Measurements from ENCODE around the gene SLX4. TPM values are rescaled to one million over a fixed set of nuclear protein-coding genes. Genes with fewer than 3 reads are reported as not detected.
A peak's percentile ranks its signal among the peaks of the same experiment; 100 is the strongest.

SLX4 gene
- total RNA-seq, 1 donor from 2014 or later = 13.0 TPM

GRCh38 chr16:3546986-3547682 lies 64.3 kb downstream of the SLX4 start:
- H3K4me3 Mint-ChIP-seq = no peak overlapping the region
- H3K9me3 Mint-ChIP-seq = no peaks in the 10 kb centered on the region
- ATAC-seq (ENCODE audit: low read depth) (no peak), DNase-seq (no peak)
- TF ChIP-seq CTCF (IDR thresholded peaks at IDR 0.05) = no peak
- intact Hi-C loops (cut with micrococcal nuclease) = loop anchor here (5.0 kb wide), 1 partner anchor 40 kb away; no protein-coding TSS in a partner anchor
- H3K36me3 Mint-ChIP-seq (ENCODE audit: low read depth) = peaks cover 58% of the 10 kb centered on the region
- H3K27me3 Mint-ChIP-seq = no peaks in the 10 kb centered on the region
- H3K4me1 Mint-ChIP-seq = peaks cover 43% of the 10 kb centered on the region
- CTCF ChIA-PET = no interaction called here
- POLR2A ChIA-PET = interaction anchor here (0.6 kb wide), 1 partner anchor 1269 kb away, joined by 4 read pairs; no protein-coding TSS in a partner anchor
- peak overlapping the region; percentile 20 for H3K27ac Mint-ChIP-seq

GRCh38 chr16:3542601-3543373 lies 68.6 kb downstream of the SLX4 start:
- intact Hi-C loops (cut with micrococcal nuclease) = no loop called here
- no peaks in the 10 kb centered on the region for H3K27me3 Mint-ChIP-seq
- peaks cover 20% of the 10 kb centered on the region for H3K4me1 Mint-ChIP-seq
- H3K9me3 Mint-ChIP-seq = no peaks in the 10 kb centered on the region
- no peak overlapping the region for H3K4me3 Mint-ChIP-seq
- ATAC-seq (ENCODE audit: low read depth) (no peak), DNase-seq (no peak)
- TF ChIP-seq CTCF (IDR thresholded peaks at IDR 0.05) = no peak
- H3K27ac Mint-ChIP-seq = no peak overlapping the region
- POLR2A ChIA-PET = interaction anchor here (0.6 kb wide), 1 partner anchor 18 kb away, joined by 3 read pairs; no protein-coding TSS in a partner anchor
- H3K36me3 Mint-ChIP-seq (ENCODE audit: low read depth) = peaks cover 50% of the 10 kb centered on the region
- CTCF ChIA-PET = no interaction called here

- TF ChIP-seq CTCF (IDR thresholded peaks at IDR 0.05) = no peak
- no peaks in the 10 kb centered on the region for H3K27me3 Mint-ChIP-seq
- H3K4me1 Mint-ChIP-seq = peaks cover 10% of the 10 kb centered on the region
- intact Hi-C loops (cut with micrococcal nuclease) = no loop called here
- ChIA-PET CTCF (no interaction called here), POLR2A (interaction anchor here (1.1 kb wide), 1 partner anchor 70 kb away, joined by 3 read pairs; no protein-coding TSS in a partner anchor)
- no peak overlapping the region for H3K27ac Mint-ChIP-seq
- H3K36me3 Mint-ChIP-seq (ENCODE audit: low read depth) = peaks cover 47% of the 10 kb centered on the region
- ATAC-seq (ENCODE audit: low read depth) (no peak), DNase-seq (no peak)
- H3K9me3 Mint-ChIP-seq = no peaks in the 10 kb centered on the region
- H3K4me3 Mint-ChIP-seq = no peak overlapping the region
These were observed 69.8 kb downstream of the SLX4 start for GRCh38 chr16:3541527-3542155.

GRCh38 chr16:3538222-3538621 lies 73.2 kb downstream of the SLX4 start:
- H3K9me3 Mint-ChIP-seq = no peaks in the 10 kb centered on the region
- DNase-seq = no peak
- ATAC-seq (ENCODE audit: low read depth) = no peak
- ChIA-PET CTCF (no interaction called here), POLR2A (no interaction called here)
- H3K4me3 Mint-ChIP-seq = no peak overlapping the region
- peaks cover 41% of the 10 kb centered on the region for H3K36me3 Mint-ChIP-seq (ENCODE audit: low read depth)
- intact Hi-C loops (cut with micrococcal nuclease) = no loop called here
- no peak for TF ChIP-seq CTCF (IDR thresholded peaks at IDR 0.05)
- no peak overlapping the region for H3K27ac Mint-ChIP-seq
- H3K27me3 Mint-ChIP-seq = no peaks in the 10 kb centered on the region
- peaks cover 22% of the 10 kb centered on the region for H3K4me1 Mint-ChIP-seq

GRCh38 chr16:3536851-3537250 lies 74.6 kb downstream of the SLX4 start:
- H3K9me3 Mint-ChIP-seq = no peaks in the 10 kb centered on the region
- DNase-seq (no peak), ATAC-seq (ENCODE audit: low read depth) (no peak)
- TF ChIP-seq CTCF (IDR thresholded peaks at IDR 0.05) = no peak
- ChIA-PET CTCF (interaction anchor here (1.4 to 1.8 kb wide), 2 partner anchors 10 to 11 kb away, joined by 3 to 5 read pairs; no protein-coding TSS in a partner anchor), POLR2A (no interaction called here)
- H3K36me3 Mint-ChIP-seq (ENCODE audit: low read depth) = peaks cover 30% of the 10 kb centered on the region
- no peaks in the 10 kb centered on the region for H3K27me3 Mint-ChIP-seq
- no peak overlapping the region for H3K4me3 Mint-ChIP-seq
- peaks cover 22% of the 10 kb centered on the region for H3K4me1 Mint-ChIP-seq
- intact Hi-C loops (cut with micrococcal nuclease) = no loop called here
- H3K27ac Mint-ChIP-seq = peak overlapping the region; percentile 35

Measured in activated B cell treated with CpG ODN at 0.5 μM for 24 hours (primary cell).